GM18873 (cell line): ENCODE measurements around the gene POU6F2.

ENCODE experiments used
- ATAC-seq: cut with Tn5 transposase; IDR thresholded peaks from one replicate; pipeline ENCODE4 v1.9.1; 2021; ENCODE audit warnings: mild to moderate bottlenecking, moderate library complexity, moderate number of reproducible peaks; ENCODE audit not compliant: unreplicated experiment, low FRiP score

Gene POU6F2

DNA sequence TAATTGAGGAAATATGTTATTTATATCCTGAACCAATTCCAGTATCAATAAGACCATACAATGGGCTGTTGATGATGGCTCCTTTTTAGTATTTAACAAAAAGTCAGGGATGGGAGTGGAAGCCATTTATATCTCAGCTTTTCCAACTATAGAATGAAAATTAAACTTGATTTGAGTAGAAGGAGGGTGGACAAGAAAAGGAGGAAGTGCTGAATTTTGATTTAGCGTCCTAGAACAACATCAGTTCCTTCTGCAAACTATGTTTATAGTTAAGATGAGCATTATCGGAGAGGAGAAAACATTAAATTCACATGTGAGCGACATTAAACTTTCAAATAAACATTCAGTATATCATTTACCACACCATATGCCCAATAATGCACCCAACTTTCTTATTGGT lies 439.2 kb downstream of the POU6F2 start:
- no peak for ATAC-seq

DNA sequence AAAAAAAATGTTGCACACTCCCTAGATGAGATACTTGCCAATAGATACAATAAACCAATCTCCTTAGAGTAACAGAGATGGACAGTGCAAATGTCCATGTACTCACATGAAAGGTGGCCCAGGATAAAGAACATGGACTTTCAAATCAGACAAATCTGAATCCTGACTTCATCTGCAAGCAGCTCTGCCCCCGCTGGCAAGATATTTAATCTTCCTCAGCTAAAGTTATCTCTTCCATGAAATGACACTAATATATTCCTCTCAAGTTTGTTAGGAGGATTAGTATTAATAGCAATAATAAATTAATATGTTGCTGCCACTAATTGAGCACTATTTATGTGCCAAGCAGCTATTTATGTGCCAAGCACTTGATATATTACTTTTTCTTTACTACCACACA lies 439.9 kb downstream of the POU6F2 start:
- ATAC-seq: no peak

DNA sequence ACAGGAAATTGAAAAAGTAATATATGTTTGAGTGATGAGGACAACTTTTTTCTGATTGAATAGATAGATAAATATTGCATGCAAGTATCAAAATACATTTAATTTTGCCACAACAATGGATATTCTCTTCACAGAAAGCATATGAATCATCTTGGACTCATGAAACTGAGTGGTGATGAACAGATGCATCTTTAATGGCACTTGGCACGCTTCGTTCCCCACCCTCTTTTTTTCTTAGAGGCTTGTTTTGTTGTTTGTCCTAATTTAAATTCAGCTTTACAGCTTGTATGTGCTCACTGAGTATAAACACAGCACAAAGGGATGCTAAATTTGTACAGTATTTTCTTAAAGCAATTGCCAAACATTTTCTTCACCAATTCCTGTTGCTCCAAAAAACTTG lies 443.5 kb downstream of the POU6F2 start:
- no peak for ATAC-seq

DNA sequence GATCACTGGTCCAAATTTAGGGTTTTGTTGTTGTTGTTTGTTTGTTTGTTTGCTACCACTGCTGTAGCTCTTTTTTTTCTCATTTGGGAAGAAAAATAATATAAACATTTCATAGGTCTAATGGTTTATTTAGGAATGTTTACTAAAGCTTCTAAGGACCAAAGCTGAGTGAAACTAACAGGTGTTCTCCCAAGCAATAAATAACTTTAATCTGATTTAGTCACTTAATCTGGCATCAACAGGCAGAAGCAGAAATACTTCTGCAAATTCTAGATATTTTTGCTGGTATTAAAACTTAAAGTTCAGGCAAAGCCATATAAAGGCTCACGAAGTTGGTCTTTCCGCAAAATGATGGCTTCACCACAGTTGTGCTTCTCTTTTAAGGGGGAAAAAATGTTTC lies 444.0 kb downstream of the POU6F2 start:
- ATAC-seq: no peak

DNA sequence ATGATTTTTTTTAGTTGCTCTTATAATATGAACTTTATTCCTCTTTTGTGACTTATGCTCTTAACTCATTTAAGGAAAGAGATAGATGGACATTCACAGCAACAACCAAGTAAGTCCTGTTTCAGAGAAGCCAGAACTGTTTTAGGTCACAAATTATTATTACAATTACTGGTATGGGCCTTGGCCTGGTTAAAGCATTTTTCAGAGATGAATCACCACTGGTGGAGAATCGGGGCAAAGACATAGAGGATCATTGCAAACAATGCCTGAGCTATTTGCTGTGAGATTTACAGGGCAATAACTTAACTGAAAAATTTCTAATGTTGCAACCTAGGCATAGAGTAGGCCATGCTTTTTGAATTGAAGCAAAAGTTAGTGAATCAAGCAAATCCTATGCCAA lies 450.5 kb downstream of the POU6F2 start:
- ATAC-seq: no peak

DNA sequence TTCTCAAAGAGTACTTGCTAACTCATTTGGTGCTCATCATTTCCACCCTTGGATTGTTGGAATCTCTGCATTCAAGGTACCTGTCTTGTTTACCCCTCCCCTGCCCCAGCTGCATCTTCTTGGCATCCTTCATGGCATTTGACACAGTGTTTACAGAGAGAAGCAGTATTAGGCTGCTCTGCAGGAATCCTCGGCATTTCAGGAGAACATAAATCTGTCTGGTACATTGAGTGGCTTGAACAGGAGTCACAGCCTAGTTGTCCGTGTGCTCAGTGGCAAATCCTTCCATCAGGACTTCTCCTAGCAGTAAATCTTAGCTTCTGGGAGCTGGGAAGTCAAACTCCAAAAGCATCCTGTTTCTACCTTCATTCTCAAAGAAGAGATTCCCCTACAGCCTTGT lies 451.7 kb downstream of the POU6F2 start:
- no peak for ATAC-seq

DNA sequence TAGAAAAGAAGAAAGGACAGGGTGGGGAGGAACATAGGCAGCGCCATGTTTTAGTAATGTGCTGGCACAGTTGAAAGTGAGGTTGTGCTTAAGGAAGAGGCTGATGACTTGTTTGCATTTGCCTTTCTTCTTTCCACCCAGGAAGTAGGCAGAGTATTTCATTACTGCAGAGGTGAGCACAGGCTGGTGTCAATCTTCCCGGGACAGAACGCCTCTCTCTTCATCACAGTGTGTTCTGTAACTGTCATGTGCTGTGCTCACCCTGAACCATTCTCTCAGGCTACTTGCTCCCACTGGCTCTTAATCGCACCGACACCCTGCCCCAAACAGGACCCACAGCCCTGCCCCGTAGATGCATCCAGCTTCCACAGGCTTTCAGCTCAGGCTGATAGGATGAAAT lies 452.7 kb downstream of the POU6F2 start:
- ATAC-seq: no peak

DNA sequence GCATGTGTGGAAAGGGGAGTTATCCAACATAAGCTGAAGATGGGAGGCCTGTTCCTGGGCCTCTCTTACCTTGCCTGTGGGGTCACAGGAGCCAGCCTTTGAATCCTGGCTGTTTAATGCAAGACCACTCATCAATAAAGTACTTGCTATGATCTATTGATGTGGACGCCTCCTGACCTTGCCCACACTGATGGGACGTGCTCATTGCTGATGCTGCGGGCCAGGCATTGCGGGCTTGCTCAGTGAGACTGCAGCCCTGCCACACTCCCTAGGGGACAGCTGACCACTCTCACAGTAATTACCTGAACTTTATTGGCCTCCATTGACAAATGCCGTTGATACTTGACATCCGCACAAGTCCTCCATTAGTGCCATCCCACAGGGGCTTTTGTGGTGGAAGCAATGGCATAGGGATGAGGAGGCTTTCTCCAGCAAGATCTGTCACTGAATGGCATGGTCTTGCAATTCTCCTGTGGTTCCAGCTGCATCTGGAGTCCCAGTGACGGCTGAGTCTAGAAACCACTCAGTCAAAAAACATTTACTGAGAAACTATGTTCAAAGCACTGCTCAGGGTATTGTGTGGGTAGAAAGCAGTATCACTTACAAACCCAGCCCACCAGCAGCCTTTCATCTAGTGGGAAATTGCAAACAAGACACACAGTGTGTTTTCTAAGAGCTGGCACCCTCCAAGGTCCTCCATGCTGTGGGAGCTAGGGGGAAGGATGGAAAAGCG lies 453.4 kb downstream of the POU6F2 start:
- no peak for ATAC-seq

DNA sequence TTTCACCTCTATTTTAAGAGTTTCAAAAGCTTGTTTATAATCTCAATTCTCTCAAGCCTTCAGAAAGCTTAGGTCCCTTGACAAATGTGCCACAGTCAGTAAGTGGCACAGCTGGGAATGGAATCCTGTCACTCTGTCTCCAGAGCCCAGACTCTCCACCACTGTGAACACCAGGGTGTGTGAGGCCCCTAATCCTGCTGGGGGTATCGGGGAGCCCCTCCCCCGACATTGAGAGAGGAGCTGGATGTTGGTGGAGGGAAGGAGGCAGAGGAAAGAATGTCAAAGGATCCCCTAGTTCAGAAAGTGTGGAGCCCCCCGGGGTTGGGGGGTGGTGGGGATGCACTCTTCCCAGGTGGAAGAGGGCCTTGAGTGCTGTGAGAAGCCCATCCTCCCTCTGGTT lies 454.7 kb downstream of the POU6F2 start:
- ATAC-seq: no peak

DNA sequence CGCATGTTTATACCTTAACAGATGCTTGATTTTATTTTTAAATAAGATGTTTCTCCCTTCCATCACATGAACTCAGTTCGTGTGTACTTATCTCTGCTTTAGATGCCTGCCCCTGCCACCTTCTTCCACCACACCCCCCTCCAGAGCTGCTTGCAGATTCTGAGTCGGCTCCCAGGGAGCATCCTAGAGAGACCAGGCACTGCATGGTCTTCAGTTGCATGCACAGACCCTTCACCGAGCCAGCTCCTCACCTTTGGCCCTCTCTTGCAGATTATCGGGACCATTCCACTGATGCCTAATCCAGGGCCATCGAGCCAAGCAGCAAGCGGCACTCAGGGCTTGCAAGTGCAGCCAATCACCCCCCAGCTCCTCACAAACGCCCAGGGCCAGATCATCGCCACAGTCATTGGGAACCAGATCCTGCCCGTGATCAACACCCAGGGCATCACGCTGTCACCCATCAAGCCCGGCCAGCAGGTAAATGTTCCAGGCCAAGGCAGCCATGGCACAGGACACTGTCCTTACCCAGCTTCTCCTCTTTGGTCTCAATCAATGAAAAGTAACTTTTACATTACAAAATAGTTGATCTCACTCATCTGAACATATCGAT lies 455.2 kb downstream of the POU6F2 start:
- ATAC-seq: no peak

DNA sequence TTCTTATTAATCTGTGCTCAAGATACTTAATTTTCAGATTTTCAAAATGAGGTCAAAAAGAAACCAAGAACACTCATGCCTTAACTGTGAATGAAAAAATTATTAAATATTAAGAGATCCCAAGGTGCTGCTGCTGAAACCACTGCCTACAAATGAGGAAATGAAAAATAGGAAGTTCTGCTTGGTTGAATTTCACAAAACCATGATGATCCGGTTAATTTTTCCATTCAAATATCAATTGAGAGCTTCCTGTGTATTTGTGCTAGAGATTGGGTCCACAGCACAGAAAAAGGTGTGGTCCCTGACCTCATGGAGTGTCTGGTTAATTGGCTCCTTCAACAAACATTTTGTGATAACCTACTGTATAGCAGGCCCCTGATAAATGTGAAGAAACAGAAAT lies 455.8 kb downstream of the POU6F2 start:
- ATAC-seq: no peak

DNA sequence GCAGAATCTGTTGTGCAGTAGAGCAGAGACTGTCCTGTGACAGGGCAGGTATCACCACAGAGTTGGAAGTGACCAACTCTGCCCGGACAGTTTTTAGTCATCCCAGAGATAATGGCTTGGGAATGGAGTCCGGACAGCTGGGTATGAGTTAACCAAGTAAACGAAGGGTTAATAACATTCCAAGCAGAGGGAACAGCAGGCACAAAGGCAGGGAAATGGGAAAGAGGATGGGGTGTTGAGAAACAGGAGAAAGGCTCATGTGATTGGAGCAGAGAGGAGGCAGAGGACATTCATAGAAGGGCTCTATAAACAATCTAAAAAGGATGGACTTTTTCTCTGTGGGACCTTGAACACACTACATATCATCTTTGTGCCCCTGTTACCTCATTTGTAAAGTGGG lies 456.3 kb downstream of the POU6F2 start:
- no peak for ATAC-seq

DNA sequence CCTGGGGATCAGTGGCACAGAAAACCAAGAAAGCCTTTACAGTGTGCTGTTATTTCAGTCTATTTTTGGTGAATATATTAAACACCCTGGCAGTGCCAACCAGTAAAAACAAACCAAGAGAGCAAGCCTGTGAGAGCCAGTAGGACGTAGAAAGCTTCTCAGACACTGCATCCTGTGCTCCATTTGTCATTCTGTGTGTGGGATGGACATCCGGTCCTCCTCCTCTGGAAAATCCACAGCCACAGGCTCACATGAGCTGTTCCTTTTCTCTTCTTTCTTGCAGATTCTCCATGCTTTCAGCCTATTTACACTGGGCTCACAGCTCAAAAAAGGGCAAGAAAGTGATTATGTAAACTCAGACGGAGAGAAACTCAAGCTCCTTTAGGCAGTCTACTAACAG lies 468.8 kb downstream of the POU6F2 start:
- no peak for ATAC-seq

DNA sequence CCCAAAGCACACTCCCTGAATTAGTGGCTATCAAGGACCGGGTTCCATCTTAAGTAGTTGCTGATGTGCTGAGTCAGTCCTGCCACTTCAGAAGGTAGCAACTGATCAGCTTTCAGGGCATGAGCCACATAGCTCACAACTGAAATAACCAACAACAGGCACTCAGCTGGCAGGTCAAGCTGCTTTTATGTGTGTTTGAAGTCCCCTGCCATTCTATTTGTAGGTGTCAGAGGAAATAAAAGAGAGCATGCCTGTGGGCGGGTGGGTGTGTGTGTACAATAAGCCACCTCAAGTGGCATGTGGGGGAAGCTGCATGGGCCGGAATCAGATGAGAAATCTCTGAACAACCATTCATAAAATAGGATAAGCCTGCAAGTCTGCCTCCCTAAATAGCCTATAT lies 474.2 kb downstream of the POU6F2 start:
- ATAC-seq: no peak

DNA sequence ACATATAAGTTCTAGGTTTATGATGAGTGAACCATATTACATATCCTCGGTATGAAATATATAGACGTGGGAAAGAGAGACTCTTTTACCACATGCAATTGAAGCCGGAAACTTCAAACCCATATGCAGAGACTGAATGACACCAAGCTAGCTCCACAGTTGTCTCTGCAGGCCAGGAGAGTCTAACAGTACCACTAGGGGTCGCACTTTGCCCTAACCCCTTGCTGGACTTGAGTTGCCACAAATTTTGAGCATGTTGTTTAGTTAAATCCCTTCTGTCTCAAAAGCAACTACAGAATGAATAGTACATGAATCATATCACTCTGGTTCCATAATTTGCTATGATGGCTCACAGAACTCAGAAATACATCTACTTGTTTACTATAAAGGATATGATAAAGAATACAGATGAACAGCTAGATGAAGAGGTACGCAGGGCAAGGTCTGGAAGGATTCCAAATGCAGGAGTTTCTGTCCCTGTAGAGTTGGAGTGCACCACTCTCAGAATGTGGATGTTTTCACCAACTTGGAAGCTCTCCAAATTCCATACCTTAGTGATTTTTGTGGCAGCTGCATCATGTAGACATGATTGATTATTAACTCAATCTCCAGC lies 476.1 kb downstream of the POU6F2 start:
- ATAC-seq: peak; percentile 67

DNA sequence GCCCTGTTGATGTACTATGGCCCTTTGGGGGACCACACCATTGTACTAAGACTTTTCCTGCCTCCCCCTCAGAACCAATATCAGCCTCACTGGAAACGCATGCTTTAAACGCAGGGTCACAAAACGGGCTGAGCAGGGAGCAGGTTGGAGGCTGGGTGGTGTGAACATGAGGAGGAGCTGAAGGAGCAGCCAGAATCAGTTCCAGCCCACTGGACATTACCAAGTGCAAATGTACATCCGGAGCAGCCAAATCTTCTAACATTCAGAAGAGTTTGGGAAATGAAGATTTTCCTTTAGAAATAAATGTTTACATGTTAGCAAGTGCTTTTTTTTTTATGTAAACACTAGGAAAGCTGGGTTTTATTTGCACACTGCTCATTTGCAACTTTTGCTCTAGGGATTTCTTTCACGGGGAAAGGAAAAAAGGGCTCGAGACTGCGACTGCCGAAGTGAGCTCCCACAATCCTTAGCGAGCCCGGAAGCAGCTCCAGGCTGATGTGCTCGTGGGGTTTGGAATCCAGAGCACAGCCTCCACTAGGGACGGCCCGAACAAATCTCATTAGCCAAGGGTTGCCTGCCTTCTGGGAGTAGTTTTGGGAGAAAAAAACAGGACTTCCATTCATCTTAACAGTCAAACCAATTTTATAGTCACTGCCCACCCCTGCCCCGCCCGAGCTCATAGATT lies 480.5 kb downstream of the POU6F2 start:
- no peak for ATAC-seq

DNA sequence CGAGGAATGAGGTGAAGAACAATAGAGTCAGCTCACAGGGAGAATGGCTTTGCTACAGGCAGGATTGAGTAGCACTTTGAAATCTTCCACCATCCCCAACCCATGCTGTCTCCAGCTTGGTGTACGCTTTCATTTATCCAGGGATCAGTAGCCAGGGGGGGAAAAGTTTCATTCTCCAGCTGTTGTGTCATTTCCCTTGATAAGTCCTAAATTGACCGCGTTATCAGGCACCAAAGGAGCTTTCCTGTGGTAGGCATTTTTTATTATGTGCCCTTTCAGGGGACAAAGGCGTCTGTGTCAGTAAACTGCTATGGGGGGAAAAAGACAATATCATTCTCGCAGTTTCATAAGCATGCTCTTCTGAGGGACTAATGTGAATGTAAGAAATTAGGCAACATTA lies 481.9 kb downstream of the POU6F2 start:
- ATAC-seq: no peak

DNA sequence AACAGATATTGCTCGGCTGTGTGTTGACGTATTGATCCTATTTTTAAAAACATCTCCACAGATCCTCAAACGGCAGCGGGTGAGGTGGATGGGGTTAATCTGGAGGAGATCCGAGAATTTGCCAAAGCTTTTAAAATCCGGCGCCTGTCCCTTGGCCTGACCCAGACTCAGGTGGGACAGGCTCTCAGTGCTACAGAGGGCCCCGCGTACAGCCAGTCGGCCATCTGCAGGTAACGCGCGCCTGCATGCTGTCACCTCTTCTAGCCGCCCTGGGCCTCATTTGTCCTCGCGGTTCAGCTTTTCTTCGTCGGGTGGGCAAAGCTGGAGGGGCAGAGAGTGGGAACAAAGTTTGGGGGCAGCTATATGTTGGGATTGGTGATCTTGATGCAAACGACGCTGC lies 482.8 kb downstream of the POU6F2 start:
- no peak for ATAC-seq

DNA sequence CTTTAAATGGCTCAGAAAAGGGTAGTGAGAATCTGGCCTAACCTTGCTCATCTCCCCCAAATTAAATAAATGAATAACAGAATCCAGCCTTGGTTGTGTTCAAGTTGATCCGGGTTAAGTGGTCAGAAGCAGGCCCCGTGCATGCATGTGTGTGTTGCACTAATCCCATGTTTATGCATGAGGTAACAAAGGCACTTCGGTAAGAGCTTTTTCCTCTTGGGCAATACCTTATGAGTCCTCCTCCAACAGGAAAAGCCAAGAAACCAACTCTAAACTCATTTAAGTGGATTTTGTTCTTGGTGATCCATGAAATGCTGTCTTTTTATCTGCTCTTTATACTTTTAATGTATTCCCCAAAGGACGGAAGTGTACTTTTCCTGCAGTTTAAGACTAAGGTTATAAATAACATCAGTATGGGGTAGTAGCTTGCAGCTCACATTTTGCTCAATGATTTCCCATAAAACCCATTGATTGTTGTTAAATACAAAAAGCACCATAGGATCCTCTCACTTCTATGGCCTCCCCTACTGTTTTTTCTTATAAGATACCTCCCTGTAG lies 483.6 kb downstream of the POU6F2 start:
- ATAC-seq: no peak

DNA sequence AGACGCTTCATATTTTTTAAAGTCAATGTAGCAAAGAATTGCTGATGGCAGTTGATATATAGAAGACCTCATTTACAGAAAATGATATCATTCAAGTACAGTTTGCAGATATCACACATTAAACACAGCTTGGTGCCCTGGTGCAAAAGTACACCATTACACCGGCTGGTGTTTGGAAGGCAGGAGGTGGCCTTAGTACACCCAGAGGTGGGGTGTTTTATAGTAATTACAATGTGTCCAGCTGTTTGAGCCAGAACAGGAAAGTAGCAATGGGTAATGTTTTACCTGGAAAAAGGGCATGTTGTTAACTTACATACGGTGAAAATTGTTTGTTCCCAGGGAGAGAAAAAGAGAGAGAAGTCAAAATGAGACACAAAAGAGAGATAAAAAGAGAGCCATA lies 485.5 kb downstream of the POU6F2 start:
- no peak for ATAC-seq

DNA sequence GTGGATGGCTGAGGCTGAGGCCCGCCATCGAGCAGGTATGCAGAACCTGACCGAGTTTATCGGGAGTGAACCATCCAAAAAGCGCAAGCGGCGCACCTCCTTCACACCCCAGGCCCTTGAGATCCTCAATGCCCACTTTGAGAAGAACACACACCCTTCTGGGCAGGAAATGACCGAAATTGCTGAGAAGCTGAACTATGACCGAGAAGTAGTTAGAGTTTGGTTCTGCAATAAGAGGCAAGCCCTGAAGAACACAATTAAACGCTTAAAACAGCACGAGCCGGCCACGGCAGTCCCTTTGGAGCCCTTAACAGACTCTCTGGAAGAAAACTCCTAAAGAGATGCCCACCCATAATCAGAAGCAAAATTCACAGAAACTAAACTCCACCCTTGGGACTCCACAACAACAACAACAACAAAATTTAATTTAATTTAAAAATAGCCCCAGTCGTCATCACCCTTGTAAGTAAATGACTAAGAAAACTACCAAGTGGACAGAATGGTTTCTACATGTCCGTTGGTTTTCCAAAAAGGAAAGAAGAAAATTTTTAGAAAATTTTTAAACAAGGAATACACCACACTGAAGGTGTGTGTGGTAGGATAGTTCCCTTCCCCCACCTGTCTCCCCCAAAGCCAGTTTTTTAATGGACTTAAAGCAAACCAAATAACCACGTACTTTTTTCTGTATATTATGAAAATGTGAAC lies 486.8 kb downstream of the POU6F2 start:
- peak; percentile 11 for ATAC-seq
